Large intestine (tissue), 3 donors: ENCODE data around the gene RAB11FIP4. TPM values are rescaled to one million over a fixed set of nuclear protein-coding genes. Genes with fewer than 3 reads are reported as not detected.
A peak's percentile ranks its signal among the peaks of the same experiment; 100 is the strongest.

Experiments
- DNase-seq, 2 donors: peaks; one replicate each; pipeline versions ENCODE4 v3.0.0 to v3.0.0-alpha.2; 2013
- H3K27ac ChIP-seq: one replicate; pipeline ENCODE4 v1.5.1; 2013; ENCODE audit warnings: low read length
- H3K27me3 ChIP-seq: 2 replicates; pipeline ENCODE4 v1.6.1; 2013; ENCODE audit warnings: low read length; ENCODE audit not compliant: control insufficient read depth, insufficient read depth
- H3K36me3 ChIP-seq: 2 replicates; pipeline ENCODE4 v1.6.1; 2013; ENCODE audit warnings: low read length; ENCODE audit not compliant: control insufficient read depth, insufficient read depth
- H3K4me1 ChIP-seq: one replicate; pipeline ENCODE4 v1.6.1; 2013; ENCODE audit warnings: low read length; ENCODE audit not compliant: control insufficient read depth, insufficient read depth
- H3K4me3 ChIP-seq: one replicate; pipeline ENCODE4 v1.5.1; 2013; ENCODE audit warnings: low read length
- H3K9me3 ChIP-seq: one replicate; pipeline ENCODE4 v1.6.1; 2013; ENCODE audit warnings: mild to moderate bottlenecking, low read depth, low read length, moderate library complexity; ENCODE audit not compliant: control insufficient read depth
- whole genome bisulfite sequencing: methylation state at CpG from one replicate; pipeline ENCODE4 v1.1.5; 2013; ENCODE audit warnings: low lambda C conversion rate; ENCODE audit not compliant: insufficient coverage; 5-methylcytosine and 5-hydroxymethylcytosine counted together
- polyA plus RNA-seq: library from polyadenylated mRNA; unstranded; fragments of 120-200 nt; gene quantifications from one replicate; pipeline ENCODE4 v1.2.1, GENCODE V29; 2013

The RAB11FIP4 gene
- polyA plus RNA-seq, 1 donor: 18.8 TPM

DNA sequence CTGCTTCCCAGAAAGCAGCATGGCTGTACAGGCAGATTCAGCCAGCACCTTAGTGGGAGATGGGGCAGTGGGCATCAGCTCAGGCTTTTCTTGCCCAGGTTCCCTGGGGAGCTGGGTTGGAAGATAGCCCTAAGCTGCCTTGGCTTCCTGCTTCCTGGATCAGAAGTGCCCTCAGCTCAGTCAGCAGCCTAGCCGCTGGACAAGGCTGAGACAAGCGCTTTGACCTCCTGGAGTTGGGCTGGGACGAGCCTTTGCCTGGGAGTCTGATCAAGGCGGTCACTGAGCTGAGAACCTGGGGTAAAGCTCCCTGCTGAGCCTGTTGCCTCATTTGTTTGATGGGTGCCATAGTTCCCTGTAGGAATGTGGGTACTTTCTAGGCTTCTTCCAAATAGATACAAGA lies 190.0 kb downstream of the RAB11FIP4 start:
- Histone ChIP-seq H3K9me3 (no peaks in the 10 kb centered on the region), H3K27me3 (no peaks in the 10 kb centered on the region), H3K4me3 (no peak overlapping the region), H3K4me1 (no peaks in the 10 kb centered on the region), H3K27ac (peak overlapping the region; percentile 26), H3K36me3 (no peaks in the 10 kb centered on the region)
- no CpG with 5 or more reads among the region's 4 CpGs for WGBS
- no peak for DNase-seq

- DNase-seq: peak in 1 of 2 donors; percentile 35
- Histone ChIP-seq H3K4me1 (no peaks in the 10 kb centered on the region), H3K36me3 (no peaks in the 10 kb centered on the region), H3K4me3 (no peak overlapping the region), H3K27ac (no peak overlapping the region), H3K27me3 (no peaks in the 10 kb centered on the region), H3K9me3 (no peaks in the 10 kb centered on the region)
- no CpG with 5 or more reads among the region's 8 CpGs for WGBS
These were observed 190.9 kb downstream of the RAB11FIP4 start for GRCh38 chr17:31582151-31582907.

DNA sequence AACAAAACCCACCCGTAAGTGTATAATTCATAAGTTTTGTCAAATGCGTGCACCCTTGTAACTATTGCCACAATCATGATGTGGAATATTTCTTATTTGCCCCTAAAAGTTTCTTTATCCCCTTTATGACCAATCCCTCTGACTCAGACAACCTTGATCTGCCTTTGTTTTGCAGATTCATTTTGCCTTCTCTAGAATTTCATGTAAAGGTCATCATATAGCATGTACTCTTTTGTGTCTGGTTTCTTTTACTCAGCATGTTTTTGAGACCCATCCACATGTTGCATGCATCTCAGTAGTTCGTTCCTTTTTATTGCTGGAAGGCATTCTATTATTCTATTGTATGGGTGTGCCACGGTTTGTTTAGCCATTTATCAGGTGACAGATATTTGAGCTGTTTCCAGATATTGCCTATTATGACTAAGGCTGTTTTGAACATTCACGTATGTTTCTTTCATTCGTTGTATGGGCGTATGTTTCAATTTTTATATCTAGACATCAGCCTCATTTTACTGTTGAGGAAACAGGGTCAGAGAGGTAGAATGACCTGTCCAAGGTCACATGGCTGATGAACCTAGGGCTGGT lies 192.4 kb downstream of the RAB11FIP4 start:
- Histone ChIP-seq H3K36me3 (no peaks in the 10 kb centered on the region), H3K27ac (no peak overlapping the region), H3K4me1 (no peaks in the 10 kb centered on the region), H3K4me3 (no peak overlapping the region), H3K27me3 (no peaks in the 10 kb centered on the region), H3K9me3 (no peaks in the 10 kb centered on the region)
- no CpG with 5 or more reads among the region's 7 CpGs for WGBS
- no peak for DNase-seq

GRCh38 chr17:31584438-31585279 lies 193.2 kb downstream of the RAB11FIP4 start:
- DNase-seq: no peak
- no peaks in the 10 kb centered on the region for H3K4me1 ChIP-seq
- no peaks in the 10 kb centered on the region for H3K27me3 ChIP-seq
- H3K9me3 ChIP-seq: no peaks in the 10 kb centered on the region
- WGBS: no CpG with 5 or more reads among the region's 6 CpGs
- H3K36me3 ChIP-seq: no peaks in the 10 kb centered on the region
- no peak overlapping the region for H3K4me3 ChIP-seq
- no peak overlapping the region for H3K27ac ChIP-seq

GRCh38 chr17:31585280-31585630 lies 193.8 kb downstream of the RAB11FIP4 start:
- Histone ChIP-seq H3K4me1 (no peaks in the 10 kb centered on the region), H3K4me3 (no peak overlapping the region), H3K27me3 (no peaks in the 10 kb centered on the region), H3K9me3 (no peaks in the 10 kb centered on the region), H3K27ac (no peak overlapping the region), H3K36me3 (no peaks in the 10 kb centered on the region)
- DNase-seq: no peak
- no CpG with 5 or more reads among the region's 6 CpGs for WGBS

- no peaks in the 10 kb centered on the region for H3K9me3 ChIP-seq
- H3K4me1 ChIP-seq: no peaks in the 10 kb centered on the region
- H3K27me3 ChIP-seq: no peaks in the 10 kb centered on the region
- H3K4me3 ChIP-seq: no peak overlapping the region
- H3K27ac ChIP-seq: no peak overlapping the region
- no peaks in the 10 kb centered on the region for H3K36me3 ChIP-seq
- DNase-seq: no peak
- 93% methylated on average over 2 of the region's 5 CpGs for WGBS
These were observed 195.5 kb downstream of the RAB11FIP4 start for GRCh38 chr17:31586946-31587345.

- Histone ChIP-seq H3K4me1 (no peaks in the 10 kb centered on the region), H3K36me3 (no peaks in the 10 kb centered on the region), H3K27ac (no peak overlapping the region), H3K9me3 (no peaks in the 10 kb centered on the region), H3K27me3 (no peaks in the 10 kb centered on the region), H3K4me3 (no peak overlapping the region)
- no CpG with 5 or more reads among the region's 4 CpGs for WGBS
- no peak for DNase-seq
These were observed 196.0 kb downstream of the RAB11FIP4 start for GRCh38 chr17:31587462-31587861.

Other genes starting within 250 kb of the RAB11FIP4 start
- 1.0 TPM for gene OMG, start 94.4 kb upstream of the RAB11FIP4 start, polyA plus RNA-seq
- gene EVI2B, start 77.6 kb upstream of the RAB11FIP4 start, polyA plus RNA-seq: 7.9 TPM
- gene EVI2A, start 70.1 kb upstream of the RAB11FIP4 start, polyA plus RNA-seq: 3.8 TPM